Stomach (tissue), 4 donors: Measurements from ENCODE around the gene ZNF408.

ENCODE experiments used
- CTCF ChIP-seq, 7 experiments: fragments of 450-650 bp in 4 of 7; fragments of 200-600 bp in 3 of 7; sonication (generic) in 3 of 7; IDR thresholded peaks; one replicate each; pipeline ENCODE4 v1.5.1; 2016 to 2019; ENCODE audit warnings: antibody characterized with exemption in 7 of 7, control low read depth in 2 of 7, mild to moderate bottlenecking in 1 of 7
- POLR2AphosphoS5 ChIP-seq, 3 donors: sonication (generic); formaldehyde crosslinking; IDR thresholded peaks; one replicate each; pipeline ENCODE4 v1.6.1; 2016; ENCODE audit warnings: antibody characterized with exemption in 3 of 3

- TF ChIP-seq CTCF (IDR thresholded peaks at IDR 0.05): no peak
- no peak for TF ChIP-seq POLR2AphosphoS5 (IDR thresholded peaks at IDR 0.05)
These were observed 3.1 kb upstream of the ZNF408 start for GRCh38 chr11:46697723-46698122.
